Omental fat pad (tissue), 4 donors: ENCODE measurements around the gene MT1E. TPM values are rescaled to one million over a fixed set of nuclear protein-coding genes. Genes with fewer than 3 reads are reported as not detected.

ENCODE experiments used
- ATAC-seq: fragments of 150-250 bp; one replicate; pipeline ENCODE4 v1.9.1; 2016; ENCODE audit warnings: mild to moderate bottlenecking, moderate library complexity; ENCODE audit not compliant: low FRiP score
- DNase-seq: peaks from one replicate; pipeline ENCODE4 v3.0.0-alpha.2; 2019; ENCODE audit warnings: low spot score
- CTCF ChIP-seq, 3 donors: fragments of 450-650 bp; IDR thresholded peaks; one replicate each; pipeline ENCODE4 v1.5.1; 2016 to 2017; ENCODE audit warnings: antibody characterized with exemption in 3 of 3, mild to moderate bottlenecking in 3 of 3, moderate library complexity in 2 of 3
- total RNA-seq, 4 donors: library from RNA; depleted of rRNA; stranded (reverse); fragments of >200 nt; gene quantifications; one replicate each; pipeline ENCODE4 v1.1.0, GENCODE V29; 2016

Gene MT1E
- total RNA-seq, 4 donors from 2014 or later = 386 to 3,925 (median 1,028) TPM

GRCh38 chr16:56626685-56627084, 1.1 kb downstream of the MT1E start:
- ATAC-seq = no peak
- TF ChIP-seq CTCF (IDR thresholded peaks at IDR 0.05) = no peak
- DNase-seq = no peak

- no peak for TF ChIP-seq CTCF (IDR thresholded peaks at IDR 0.05)
- ATAC-seq (no peak), DNase-seq (no peak)
Measured at GRCh38 chr16:56628486-56629350, 3.1 kb downstream of the MT1E start.

GRCh38 chr16:56629531-56629930, 4.0 kb downstream of the MT1E start:
- no peak for TF ChIP-seq CTCF (IDR thresholded peaks at IDR 0.05)
- DNase-seq (no peak), ATAC-seq (no peak)

- TF ChIP-seq CTCF (IDR thresholded peaks at IDR 0.05) = no peak
- DNase-seq (no peak), ATAC-seq (no peak)
Measured at GRCh38 chr16:56630134-56630533, 4.6 kb downstream of the MT1E start.

GRCh38 chr16:56631197-56631596, 5.6 kb downstream of the MT1E start:
- no peak for TF ChIP-seq CTCF (IDR thresholded peaks at IDR 0.05)
- ATAC-seq = no peak

GRCh38 chr16:56631832-56632155, 6.2 kb downstream of the MT1E start:
- DNase-seq (no peak), ATAC-seq (no peak)
- TF ChIP-seq CTCF (IDR thresholded peaks at IDR 0.05) = no peak

More at GRCh38 chr16:56631197-56631596, 5.6 kb downstream of the MT1E start:
- no peak for DNase-seq
